ENCODE data around the gene SLC9A7.

DNA sequence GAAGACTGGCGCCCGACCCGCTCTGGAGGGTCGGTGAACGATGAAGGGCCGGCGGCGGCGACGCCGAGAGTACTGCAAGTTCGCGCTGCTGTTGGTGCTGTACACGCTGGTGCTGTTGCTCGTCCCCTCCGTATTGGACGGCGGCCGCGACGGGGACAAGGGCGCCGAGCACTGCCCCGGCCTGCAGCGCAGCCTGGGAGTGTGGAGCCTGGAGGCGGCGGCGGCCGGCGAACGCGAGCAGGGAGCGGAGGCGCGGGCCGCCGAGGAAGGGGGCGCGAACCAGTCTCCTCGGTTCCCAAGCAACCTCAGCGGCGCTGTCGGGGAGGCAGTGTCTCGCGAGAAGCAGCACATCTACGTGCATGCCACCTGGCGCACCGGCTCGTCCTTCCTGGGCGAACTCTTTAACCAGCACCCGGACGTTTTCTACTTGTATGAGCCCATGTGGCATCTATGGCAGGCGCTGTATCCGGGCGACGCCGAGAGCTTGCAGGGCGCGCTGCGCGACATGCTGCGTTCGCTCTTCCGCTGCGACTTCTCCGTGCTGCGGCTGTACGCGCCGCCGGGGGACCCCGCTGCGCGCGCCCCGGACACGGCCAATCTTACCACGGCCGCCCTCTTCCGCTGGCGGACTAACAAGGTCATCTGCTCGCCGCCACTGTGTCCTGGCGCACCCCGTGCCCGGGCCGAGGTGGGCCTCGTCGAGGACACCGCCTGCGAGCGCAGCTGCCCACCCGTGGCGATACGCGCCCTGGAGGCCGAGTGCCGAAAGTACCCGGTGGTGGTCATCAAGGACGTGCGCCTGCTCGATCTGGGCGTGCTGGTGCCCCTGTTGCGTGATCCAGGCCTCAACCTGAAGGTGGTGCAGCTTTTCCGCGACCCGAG is 184.8 kb downstream of the SLC9A7 start:
- no peak for TF ChIP-seq POLR2A (IDR thresholded peaks at IDR 0.05; ENCODE audit: low read depth, low read length)
- no peak for TF ChIP-seq POLR2AphosphoS5 (IDR thresholded peaks at IDR 0.05; ENCODE audit: low read depth, low read length)
